HCT116 (cell line): ENCODE data around the gene ZSWIM6.

Experiments used
- CTCF ChIP-seq, 3 experiments: fragments of 200-600 bp in 1 of 3; sonication (generic) in 1 of 3; IDR thresholded peaks in 2 of 3; conservative IDR thresholded peaks in 1 of 3; 2 replicates each; pipeline ENCODE4 v1.5.1; 2012 to 2017; ENCODE audit warnings: low read depth in 2 of 3, low read length in 2 of 3, antibody characterized with exemption in 1 of 3, borderline replicate concordance in 1 of 3, control low read depth in 1 of 3, mild to moderate bottlenecking in 1 of 3, mixed read lengths in 1 of 3, mixed run types in 1 of 3, moderate library complexity in 1 of 3; ENCODE audit not compliant: insufficient read depth in 1 of 3
- ELF1 ChIP-seq: IDR thresholded peaks from 2 replicates; pipeline ENCODE4 v1.6.1; 2012; ENCODE audit warnings: low read depth, borderline replicate concordance
- EZH2 ChIP-seq: fragments of 200-600 bp; sonication (generic); IDR thresholded peaks from 2 replicates; pipeline ENCODE4 v1.6.1; 2017; ENCODE audit warnings: antibody characterized with exemption, mixed run types
- EZH2phosphoT487 ChIP-seq: fragments of 200-600 bp; IDR thresholded peaks from 2 replicates; pipeline ENCODE4 v1.6.1; 2018; ENCODE audit warnings: antibody characterized with exemption, borderline replicate concordance
- MAX ChIP-seq: IDR thresholded peaks from 2 replicates; pipeline ENCODE4 v1.6.1; 2012
- POLR2A ChIP-seq: IDR thresholded peaks from 2 replicates; pipeline ENCODE4 v1.7.0; 2011; ENCODE audit warnings: borderline replicate concordance; ENCODE audit not compliant: insufficient read depth, insufficient read length; ENCODE audit errors: extremely low read depth
- RAD21 ChIP-seq: IDR thresholded peaks from 2 replicates; pipeline ENCODE4 v1.6.1; 2012; ENCODE audit warnings: low read depth, mild to moderate bottlenecking
- REST ChIP-seq: IDR thresholded peaks from 2 replicates; pipeline ENCODE4 v1.6.1; 2012; ENCODE audit warnings: low read depth
- SP1 ChIP-seq: IDR thresholded peaks from 2 replicates; pipeline ENCODE4 v1.6.1; 2012; ENCODE audit warnings: low read depth
- YY1 ChIP-seq: IDR thresholded peaks from 2 replicates; pipeline ENCODE4 v1.6.1; 2011; ENCODE audit warnings: low read length, low read depth, moderate library complexity, mild to moderate bottlenecking; ENCODE audit not compliant: insufficient replicate concordance; ENCODE audit errors: extremely low read depth
- ZBTB33 ChIP-seq: IDR thresholded peaks from 2 replicates; pipeline ENCODE4 v1.6.1; 2011; ENCODE audit warnings: mild to moderate bottlenecking, low read length, moderate library complexity; ENCODE audit not compliant: insufficient replicate concordance; ENCODE audit errors: extremely low read depth

- TF ChIP-seq RAD21 (no peak), POLR2A (no peak), CTCF (IDR thresholded peaks at IDR 0.05 in 2 of 3, conservative IDR thresholded peaks at IDR 0.05 in 1 of 3; ENCODE audit: borderline replicate concordance in 1 of 3, insufficient read depth in 1 of 3, low read depth in 2 of 3, low read length in 2 of 3) (no peak), EZH2 (no peak), MAX (no peak), SP1 (no peak), ZBTB33 (no peak), EZH2phosphoT487 (no peak), ELF1 (no peak), YY1 (no peak), REST (no peak)
These were observed 109.7 kb downstream of the ZSWIM6 start for GRCh38 chr5:61441742-61442141.
